Calu3 (cell line): ENCODE data around the gene PRKCA. TPM values are rescaled to one million over a fixed set of nuclear protein-coding genes. Genes with fewer than 3 reads are reported as not detected.

Experiments
- BruUV-seq: library from RNA; stranded (reverse); fragments of 400-500 nt; replicated peaks from 2 replicates; lab custom pipeline; 2021; lab: Mats Ljungman, UMichigan
- CTCF ChIA-PET: fragments of 300-600 bp; sonication (Branson Sonifier 250); formaldehyde crosslinking; loops from one replicate; lab custom pipeline; 2022; ENCODE audit warnings: antibody characterized with exemption; lab: Charles Lee
- DNase-seq: peaks from one replicate; pipeline ENCODE4 v3.0.0; 2022
- H3K27ac Mint-ChIP-seq: one replicate; pipeline ENCODE4 v1.8.0; 2022; ENCODE audit warnings: mixed read lengths; ENCODE audit not compliant: unreplicated experiment
- H3K27me3 Mint-ChIP-seq: one replicate; pipeline ENCODE4 v1.8.0; 2022; ENCODE audit warnings: mixed read lengths; ENCODE audit not compliant: unreplicated experiment
- H3K36me3 Mint-ChIP-seq: one replicate; pipeline ENCODE4 v1.8.0; 2022; ENCODE audit warnings: mild to moderate bottlenecking, moderate library complexity, mixed read lengths; ENCODE audit not compliant: insufficient read depth, unreplicated experiment
- H3K4me1 Mint-ChIP-seq: one replicate; pipeline ENCODE4 v1.8.0; 2022; ENCODE audit warnings: mild to moderate bottlenecking, low read depth, mixed read lengths; ENCODE audit not compliant: unreplicated experiment
- H3K4me3 Mint-ChIP-seq: one replicate; pipeline ENCODE4 v1.8.0; 2022; ENCODE audit warnings: mild to moderate bottlenecking, low read depth, moderate library complexity, mixed read lengths; ENCODE audit not compliant: unreplicated experiment
- H3K9me3 Mint-ChIP-seq: one replicate; pipeline ENCODE4 v1.8.0; 2022; ENCODE audit warnings: low read depth, mixed read lengths; ENCODE audit not compliant: unreplicated experiment
- intact Hi-C: fragments of 100-400 bp; cut with micrococcal nuclease; formaldehyde crosslinking; loops from one replicate; pipeline ENCODE4 v1.10.0; 2022; ENCODE audit not compliant: unreplicated experiment
- total RNA-seq: library from RNA; stranded (reverse); gene quantifications from 2 replicates; pipeline ENCODE4 v1.2.3, GENCODE V29; 2022
- TF ChIP-seq, protein P1 (sequence below): fragments of 200-600 bp; IDR thresholded peaks from one replicate; pipeline ENCODE4 v1.8.0; 2022; ENCODE audit warnings: antibody characterized with exemption; ENCODE audit not compliant: unreplicated experiment

Gene PRKCA
- total RNA-seq, 1 experiment from 2014 or later, result 126 TPM

DNA sequence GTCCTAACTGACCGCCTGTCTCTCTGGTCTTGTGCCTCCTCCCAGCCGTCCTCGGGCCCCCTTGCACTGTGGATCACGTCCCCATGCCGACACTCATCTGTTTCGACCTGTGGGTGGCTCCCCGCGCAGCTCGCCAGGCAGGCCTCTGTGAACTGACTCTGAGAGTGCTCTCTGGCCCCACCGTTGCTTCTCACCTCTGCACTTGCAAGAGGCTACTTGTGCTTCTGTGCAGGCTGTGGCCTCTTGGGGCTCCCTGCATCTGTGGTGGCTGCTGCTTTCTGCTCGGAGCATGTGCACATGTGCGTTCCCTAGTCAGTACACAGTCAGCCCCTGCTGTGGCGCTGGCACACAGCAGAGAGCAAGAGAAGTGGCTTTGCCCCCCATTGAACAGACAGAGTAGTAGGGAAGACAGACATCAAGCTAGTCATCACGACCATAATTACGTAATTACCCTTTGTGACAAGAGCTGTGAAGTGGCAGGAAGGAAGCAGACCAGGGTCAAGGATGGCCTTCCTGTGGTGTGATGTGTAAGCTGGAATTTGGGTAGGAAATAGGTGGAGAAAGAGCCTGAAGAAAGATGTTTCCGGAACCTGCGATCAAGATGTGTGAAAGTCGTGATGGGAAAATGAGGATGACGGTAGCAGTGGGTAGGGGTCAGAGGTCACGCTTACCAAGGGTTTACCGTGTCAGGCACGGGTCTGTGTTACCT, 276.5 kb downstream of the PRKCA start:
- Mint-ChIP-seq H3K36me3 (peaks cover 14% of the 10 kb centered on the region), H3K27me3 (no peaks in the 10 kb centered on the region), H3K27ac (peak overlapping the region; percentile 27), H3K9me3 (peaks cover 3% of the 10 kb centered on the region), H3K4me3 (no peak overlapping the region), H3K4me1 (peaks cover 50% of the 10 kb centered on the region)
- BruUV-seq, result no TSS peak
- DNase-seq, result no peak
- intact Hi-C loops, result no loop called here
- TF ChIP-seq, protein P1, sequence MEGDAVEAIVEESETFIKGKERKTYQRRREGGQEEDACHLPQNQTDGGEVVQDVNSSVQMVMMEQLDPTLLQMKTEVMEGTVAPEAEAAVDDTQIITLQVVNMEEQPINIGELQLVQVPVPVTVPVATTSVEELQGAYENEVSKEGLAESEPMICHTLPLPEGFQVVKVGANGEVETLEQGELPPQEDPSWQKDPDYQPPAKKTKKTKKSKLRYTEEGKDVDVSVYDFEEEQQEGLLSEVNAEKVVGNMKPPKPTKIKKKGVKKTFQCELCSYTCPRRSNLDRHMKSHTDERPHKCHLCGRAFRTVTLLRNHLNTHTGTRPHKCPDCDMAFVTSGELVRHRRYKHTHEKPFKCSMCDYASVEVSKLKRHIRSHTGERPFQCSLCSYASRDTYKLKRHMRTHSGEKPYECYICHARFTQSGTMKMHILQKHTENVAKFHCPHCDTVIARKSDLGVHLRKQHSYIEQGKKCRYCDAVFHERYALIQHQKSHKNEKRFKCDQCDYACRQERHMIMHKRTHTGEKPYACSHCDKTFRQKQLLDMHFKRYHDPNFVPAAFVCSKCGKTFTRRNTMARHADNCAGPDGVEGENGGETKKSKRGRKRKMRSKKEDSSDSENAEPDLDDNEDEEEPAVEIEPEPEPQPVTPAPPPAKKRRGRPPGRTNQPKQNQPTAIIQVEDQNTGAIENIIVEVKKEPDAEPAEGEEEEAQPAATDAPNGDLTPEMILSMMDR, result no peak
- CTCF ChIA-PET, result no interaction called here

DNA sequence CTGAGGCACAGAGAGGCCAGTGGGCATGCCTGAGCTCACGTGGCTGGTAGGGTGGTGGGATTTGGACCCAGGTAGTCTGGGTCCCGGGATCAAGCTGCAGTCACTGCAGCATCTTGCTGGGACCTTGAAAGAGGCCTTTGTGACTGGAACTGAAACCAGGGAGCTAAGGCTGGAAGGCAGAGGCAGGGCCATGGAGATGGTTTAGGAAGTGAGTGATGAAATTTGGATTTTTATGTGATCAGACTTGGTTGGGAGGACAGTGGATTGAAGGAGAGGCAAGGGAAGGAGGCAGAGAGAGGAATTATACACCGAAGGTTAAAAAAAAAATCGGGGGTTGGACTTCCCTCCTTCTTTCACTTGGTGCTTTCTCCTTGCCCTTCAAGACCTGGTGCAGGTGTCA, 277.1 kb downstream of the PRKCA start:
- CTCF ChIA-PET, result no interaction called here
- Mint-ChIP-seq H3K4me1 (peaks cover 52% of the 10 kb centered on the region), H3K9me3 (peaks cover 3% of the 10 kb centered on the region), H3K4me3 (no peak overlapping the region), H3K27ac (peak overlapping the region; percentile 27), H3K36me3 (peaks cover 14% of the 10 kb centered on the region), H3K27me3 (no peaks in the 10 kb centered on the region)
- DNase-seq, result no peak
- no TSS peak for BruUV-seq
- TF ChIP-seq, protein P1, result no peak
- intact Hi-C loops, result no loop called here

DNA sequence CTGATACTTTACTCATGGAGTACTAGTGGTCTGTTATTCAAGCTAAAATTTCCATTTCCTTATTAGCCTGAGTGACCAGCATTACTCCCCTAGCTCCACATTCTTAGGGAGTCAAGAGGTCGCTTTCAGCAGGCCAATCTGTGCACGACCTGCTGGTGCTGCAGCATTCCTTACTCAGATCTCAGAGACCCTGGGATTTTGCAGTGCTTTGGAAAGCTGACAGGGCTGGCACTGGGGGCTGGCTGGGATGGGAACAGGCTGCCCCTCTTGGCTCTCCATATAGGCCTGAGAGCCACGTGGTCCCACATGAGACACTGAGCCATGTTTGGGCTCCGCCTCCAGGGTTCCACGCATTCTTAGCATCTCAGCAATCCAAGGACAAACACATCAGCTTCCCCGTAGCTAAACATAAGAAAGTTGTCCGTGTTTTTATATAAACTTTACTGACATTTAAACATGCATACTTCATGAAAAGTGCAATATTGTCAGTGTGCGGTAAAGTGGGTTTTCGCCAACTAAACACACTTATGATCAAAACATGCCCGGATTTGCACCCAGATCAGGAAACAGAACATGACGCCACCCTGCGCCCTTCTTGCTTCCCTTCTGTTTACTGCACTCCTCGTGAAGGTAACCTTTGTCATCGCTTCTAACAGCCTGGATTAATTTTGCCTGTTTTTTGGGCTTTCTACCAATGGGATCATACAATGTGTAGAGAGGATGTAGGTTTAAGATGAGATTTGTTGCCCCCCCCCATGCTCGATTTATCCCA, 278.0 kb downstream of the PRKCA start:
- intact Hi-C loops, result no loop called here
- CTCF ChIA-PET, result no interaction called here
- Mint-ChIP-seq H3K4me1 (peaks cover 59% of the 10 kb centered on the region), H3K4me3 (no peak overlapping the region), H3K27me3 (no peaks in the 10 kb centered on the region), H3K27ac (no peak overlapping the region), H3K36me3 (peaks cover 14% of the 10 kb centered on the region), H3K9me3 (peaks cover 3% of the 10 kb centered on the region)
- peak; percentile 5 for DNase-seq
- TF ChIP-seq, protein P1, result no peak
- BruUV-seq, result no TSS peak

DNA sequence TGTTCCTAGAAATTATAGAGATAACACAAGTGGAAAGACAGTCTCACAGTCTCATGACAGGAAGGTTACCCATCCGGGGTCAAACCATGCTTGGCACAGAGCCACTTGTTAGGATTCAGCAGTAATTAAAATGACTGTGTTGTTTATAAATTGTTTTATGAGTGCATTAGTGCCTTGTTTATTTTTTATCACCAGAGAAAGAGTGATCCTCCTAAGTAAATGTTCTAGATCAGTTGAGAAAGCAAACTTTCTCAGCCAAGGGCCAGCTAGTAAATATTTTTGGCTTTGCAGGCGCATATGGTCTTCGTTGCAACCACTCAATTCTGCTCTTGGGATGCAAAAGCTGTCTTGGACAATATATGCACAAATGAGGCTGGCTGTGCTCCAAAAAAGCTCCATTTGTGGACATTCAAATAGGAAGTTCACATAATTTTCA, 278.6 kb downstream of the PRKCA start:
- TF ChIP-seq, protein P1, result no peak
- CTCF ChIA-PET, result no interaction called here
- Mint-ChIP-seq H3K4me1 (peaks cover 59% of the 10 kb centered on the region), H3K9me3 (peaks cover 3% of the 10 kb centered on the region), H3K36me3 (peaks cover 14% of the 10 kb centered on the region), H3K27ac (no peak overlapping the region), H3K4me3 (no peak overlapping the region), H3K27me3 (no peaks in the 10 kb centered on the region)
- DNase-seq, result no peak
- no TSS peak for BruUV-seq
- intact Hi-C loops, result no loop called here
